OCI-LY1 (cell line): ENCODE results near the gene PLEKHD1.

Experiments
- H2AFZ ChIP-seq: fragments of 200-600 bp; sonication (generic), shearing (Covaris generic); 2 replicates; pipeline ENCODE4 v1.6.0; 2014; ENCODE audit warnings: antibody characterized with exemption, mild to moderate bottlenecking, low read length
- H3F3A ChIP-seq: fragments of 200-600 bp; sonication (generic), shearing (Covaris generic); 2 replicates; pipeline ENCODE4 v1.6.0; 2014; ENCODE audit warnings: mild to moderate bottlenecking, antibody characterized with exemption, low read length, moderate library complexity; ENCODE audit not compliant: insufficient read depth
- H3K27ac ChIP-seq: fragments of 200-600 bp; sonication (generic); 2 replicates; pipeline ENCODE4 v1.5.1; 2014; ENCODE audit warnings: low read length, mixed run types, mild to moderate bottlenecking, low read depth; ENCODE audit not compliant: poor library complexity, severe bottlenecking
- H3K27me3 ChIP-seq: fragments of 200-600 bp; sonication (generic); 2 replicates; pipeline ENCODE4 v1.6.0; 2014; ENCODE audit warnings: antibody characterized with exemption, mild to moderate bottlenecking, low read length, moderate library complexity; ENCODE audit not compliant: insufficient read depth
- H3K36me3 ChIP-seq: fragments of 200-600 bp; sonication (generic); 2 replicates; pipeline ENCODE4 v1.6.1; 2014; ENCODE audit warnings: mild to moderate bottlenecking, antibody characterized with exemption, low read length, moderate library complexity, mixed read lengths; ENCODE audit not compliant: insufficient read depth
- H3K4me1 ChIP-seq: fragments of 200-600 bp; sonication (generic); 2 replicates; pipeline ENCODE4 v1.5.1; 2014; ENCODE audit warnings: mild to moderate bottlenecking, low read length, moderate library complexity; ENCODE audit not compliant: insufficient read depth, severe bottlenecking
- H3K4me2 ChIP-seq: fragments of 200-600 bp; sonication (generic), shearing (Covaris generic); 2 replicates; pipeline ENCODE4 v1.6.1; 2014; ENCODE audit warnings: low read length
- H3K4me3 ChIP-seq: fragments of 200-600 bp; sonication (generic); 2 replicates; pipeline ENCODE4 v1.5.1; 2014; ENCODE audit warnings: low read length, low read depth, mild to moderate bottlenecking, mixed read lengths; ENCODE audit not compliant: poor library complexity, severe bottlenecking
- H3K79me2 ChIP-seq: fragments of 200-600 bp; shearing (Covaris generic); 2 replicates; pipeline ENCODE4 v1.6.1; 2016; ENCODE audit warnings: mixed run types, low read length, mixed read lengths; ENCODE audit not compliant: insufficient read depth
- H3K9ac ChIP-seq: fragments of 200-600 bp; sonication (generic), shearing (Covaris generic); 2 replicates; pipeline ENCODE4 v1.6.1; 2014; ENCODE audit warnings: mild to moderate bottlenecking, low read length, mixed read lengths
- H3K9me2 ChIP-seq: fragments of 200-600 bp; sonication (generic), shearing (Covaris generic); 2 replicates; pipeline ENCODE4 v1.6.1; 2014; ENCODE audit warnings: low read depth, mild to moderate bottlenecking, low read length, mixed read lengths
- H3K9me3 ChIP-seq: fragments of 200-600 bp; shearing (Covaris generic); 2 replicates; pipeline ENCODE4 v1.6.1; 2014; ENCODE audit warnings: low read length, mixed read lengths
- H4K20me1 ChIP-seq: fragments of 200-600 bp; sonication (generic), shearing (Covaris generic); 2 replicates; pipeline ENCODE4 v1.6.0; 2016; ENCODE audit warnings: mild to moderate bottlenecking, low read length; ENCODE audit not compliant: insufficient read depth
- CTCF ChIP-seq: fragments of 200-600 bp; sonication (generic), shearing (Covaris generic); IDR thresholded peaks from 2 replicates; pipeline ENCODE4 v1.5.1; 2017; ENCODE audit warnings: mild to moderate bottlenecking, antibody characterized with exemption, low read length, moderate library complexity, mixed read lengths
- EZH2 ChIP-seq: fragments of 200-600 bp; sonication (generic), shearing (Covaris generic); IDR thresholded peaks from 2 replicates; pipeline ENCODE4 v1.8.0; 2017; ENCODE audit warnings: borderline replicate concordance, mixed run types, mild to moderate bottlenecking, antibody characterized with exemption, low read length, moderate library complexity, mixed read lengths

The PLEKHD1 gene

GRCh38 chr14:69548566-69548965 lies 64.0 kb downstream of the PLEKHD1 start:
- Histone ChIP-seq H3K27ac (no peak overlapping the region), H3K4me1 (no peaks in the 10 kb centered on the region), H3F3A (no peaks in the 10 kb centered on the region), H3K4me3 (no peak overlapping the region), H2AFZ (no peak overlapping the region), H4K20me1 (no peaks in the 10 kb centered on the region), H3K4me2 (no peak overlapping the region), H3K27me3 (no peaks in the 10 kb centered on the region), H3K9me3 (no peaks in the 10 kb centered on the region), H3K36me3 (no peaks in the 10 kb centered on the region), H3K9me2 (no peaks in the 10 kb centered on the region), H3K9ac (no peak overlapping the region), H3K79me2 (no peaks in the 10 kb centered on the region)
- TF ChIP-seq CTCF (no peak), EZH2 (no peak)

- Histone ChIP-seq H3K27ac (no peak overlapping the region), H2AFZ (no peak overlapping the region), H3K9me3 (no peaks in the 10 kb centered on the region), H4K20me1 (no peaks in the 10 kb centered on the region), H3K36me3 (no peaks in the 10 kb centered on the region), H3K9ac (no peak overlapping the region), H3K4me1 (no peaks in the 10 kb centered on the region), H3K79me2 (no peaks in the 10 kb centered on the region), H3K9me2 (no peaks in the 10 kb centered on the region), H3F3A (no peaks in the 10 kb centered on the region), H3K4me3 (no peak overlapping the region), H3K27me3 (no peaks in the 10 kb centered on the region), H3K4me2 (no peak overlapping the region)
- no peak for TF ChIP-seq CTCF
- no peak for TF ChIP-seq EZH2
Observed at GRCh38 chr14:69551511-69551910, 67.0 kb downstream of the PLEKHD1 start.

GRCh38 chr14:69553252-69553651 lies 68.7 kb downstream of the PLEKHD1 start:
- H3K27me3 ChIP-seq: no peaks in the 10 kb centered on the region

More at GRCh38 chr14:69553252-69553651, 68.7 kb downstream of the PLEKHD1 start:
- Histone ChIP-seq H2AFZ (no peak overlapping the region), H3K4me1 (no peaks in the 10 kb centered on the region), H3F3A (no peaks in the 10 kb centered on the region), H3K27ac (no peak overlapping the region), H3K9me2 (no peaks in the 10 kb centered on the region), H3K4me3 (no peak overlapping the region), H3K36me3 (no peaks in the 10 kb centered on the region), H3K79me2 (no peaks in the 10 kb centered on the region), H3K9ac (no peak overlapping the region), H3K9me3 (no peaks in the 10 kb centered on the region), H4K20me1 (no peaks in the 10 kb centered on the region), H3K4me2 (no peak overlapping the region)
- TF ChIP-seq CTCF (no peak), EZH2 (no peak)
